GM21515 (cell line): ENCODE measurements around the gene SLC38A4.
"Not testable (repeated sequence)": the region's sequence is repeated elsewhere in the genome, so short reads cannot be mapped to it uniquely, and the experiment has no call there.

Experiments used
- ATAC-seq: cut with Tn5 transposase; IDR thresholded peaks from one replicate; pipeline ENCODE4 v1.9.1; 2021; ENCODE audit not compliant: unreplicated experiment

SLC38A4 gene

DNA sequence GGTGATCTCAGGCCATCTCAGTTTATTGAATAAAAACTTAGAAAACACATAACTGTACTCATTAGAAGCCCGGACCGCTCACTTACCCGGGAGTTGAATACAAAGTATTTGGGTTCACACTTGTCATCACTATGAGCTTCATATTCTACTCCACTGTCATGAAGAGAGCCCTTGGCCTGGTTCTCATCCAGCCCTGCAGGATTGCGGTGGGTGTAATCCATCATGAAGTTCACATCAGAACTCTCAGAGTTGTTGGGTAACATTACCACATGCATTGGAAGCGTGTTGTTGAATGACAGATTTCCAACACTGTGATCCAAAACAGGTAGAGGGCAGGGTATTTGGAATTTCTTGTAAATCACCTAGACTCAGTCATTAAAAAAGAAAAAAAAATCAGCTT, 47.4 kb downstream of the SLC38A4 start:
- ATAC-seq = no peak

GRCh38 chr12:46777587-46777986, 48.2 kb downstream of the SLC38A4 start:
- no peak for ATAC-seq

DNA sequence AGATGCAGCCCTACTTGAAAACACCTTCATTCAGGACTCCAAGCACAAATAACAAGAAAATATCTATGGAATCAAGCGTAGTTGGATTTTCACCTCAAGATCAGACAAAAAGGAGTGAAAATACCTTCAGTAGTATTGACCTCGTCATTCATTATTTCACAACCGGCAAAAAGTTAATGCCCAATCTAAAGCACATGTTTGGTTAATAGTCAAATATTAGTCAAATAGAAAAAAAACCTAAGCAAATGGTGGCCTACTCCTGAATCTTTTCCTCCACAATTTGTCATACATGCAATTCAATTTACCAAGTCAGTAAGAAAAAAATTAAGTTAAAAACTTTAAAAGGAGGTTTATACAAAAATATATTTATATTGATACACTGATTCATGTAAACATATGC, 50.0 kb downstream of the SLC38A4 start:
- ATAC-seq = no peak

DNA sequence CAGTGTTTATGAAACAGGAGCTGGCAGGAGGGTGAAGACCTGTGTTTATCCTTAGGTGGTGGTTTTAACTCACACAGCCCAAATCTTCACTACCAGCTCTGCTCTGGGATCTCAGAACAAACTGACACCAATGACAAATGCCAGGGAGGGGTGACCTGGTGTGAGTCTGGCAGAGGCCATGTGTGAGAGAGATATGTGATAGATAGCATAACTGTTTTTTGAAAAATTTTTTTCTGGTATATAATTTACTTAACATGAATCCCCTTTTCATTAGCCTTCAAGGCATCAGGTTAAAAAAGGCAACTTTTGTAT, 51.5 kb downstream of the SLC38A4 start:
- no peak for ATAC-seq

DNA sequence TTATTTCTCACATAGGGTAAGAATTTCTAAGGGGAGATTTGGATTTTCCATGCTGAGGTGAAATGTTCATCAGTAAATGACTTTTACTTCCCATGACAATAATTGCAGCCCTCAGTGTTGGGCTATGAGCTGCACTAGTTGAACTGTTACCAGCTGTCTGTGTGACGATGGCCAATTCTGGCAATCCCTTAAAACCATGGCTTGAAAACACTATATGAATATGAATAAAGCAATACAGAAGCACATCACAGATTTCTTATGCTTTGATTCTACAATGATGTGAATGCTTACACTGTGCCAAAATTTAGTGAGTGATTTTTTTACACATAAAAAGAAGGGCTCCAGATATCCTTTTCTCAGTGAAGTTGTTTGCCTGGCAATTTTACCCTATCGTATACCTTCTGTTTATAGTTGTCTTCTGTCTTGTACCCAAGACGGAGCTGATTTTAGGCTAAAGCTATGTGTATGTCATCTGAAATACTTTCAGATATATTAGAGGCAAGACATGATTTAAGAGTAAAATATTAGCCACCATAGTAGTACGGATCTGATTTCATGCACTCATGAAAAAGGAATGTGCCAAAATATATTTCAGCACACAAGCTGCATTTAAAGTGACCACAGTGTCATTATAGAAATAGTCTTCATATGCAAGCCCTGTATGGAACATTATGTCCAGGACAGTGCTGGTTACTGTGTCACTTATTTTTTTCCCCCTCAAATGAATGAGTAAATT, 52.0 kb downstream of the SLC38A4 start:
- ATAC-seq = no peak

GRCh38 chr12:46771268-46771827, 54.4 kb downstream of the SLC38A4 start:
- no peak for ATAC-seq

- no peak for ATAC-seq
Measured at GRCh38 chr12:46770501-46771183, 55.2 kb downstream of the SLC38A4 start.

DNA sequence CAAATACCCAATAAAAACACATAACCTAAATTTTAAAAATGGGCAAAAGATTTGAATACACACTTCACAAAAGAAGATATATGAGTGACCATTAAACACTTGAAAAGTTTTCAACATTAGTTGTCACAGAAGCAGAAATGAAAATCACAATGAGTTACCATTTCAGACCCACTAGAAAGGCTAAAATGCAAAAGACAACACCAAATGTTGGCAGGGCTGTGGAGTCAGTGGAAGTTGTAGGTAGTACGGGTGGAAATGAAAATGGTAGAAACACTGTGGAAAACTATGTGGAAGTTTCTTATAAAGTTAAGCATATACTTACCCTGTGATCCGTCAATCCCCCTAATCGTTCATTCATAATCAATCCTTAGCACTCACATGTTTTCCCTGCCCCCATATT, 61.8 kb downstream of the SLC38A4 start:
- no peak for ATAC-seq

DNA sequence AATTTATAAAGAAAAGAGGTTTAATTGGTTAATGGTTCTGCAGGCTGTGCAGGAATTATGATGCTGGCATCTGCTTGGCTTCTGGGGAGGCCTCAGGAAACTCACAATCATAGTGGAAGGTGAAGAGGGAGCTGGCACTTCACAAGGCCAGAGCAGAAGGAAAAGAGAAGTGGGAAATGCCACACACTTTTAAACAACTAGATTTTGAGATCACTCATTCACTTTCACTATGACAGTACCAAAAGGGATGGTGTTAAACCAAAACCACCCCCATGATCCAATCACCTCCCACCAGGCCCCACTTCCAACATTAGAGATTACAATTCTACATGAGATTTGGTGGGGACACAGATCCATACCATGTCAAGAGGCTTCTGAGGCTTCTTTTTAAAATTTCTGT, 62.6 kb downstream of the SLC38A4 start:
- no peak for ATAC-seq

- ATAC-seq = no peak
Measured at GRCh38 chr12:46754550-46754949, 71.2 kb downstream of the SLC38A4 start.

DNA sequence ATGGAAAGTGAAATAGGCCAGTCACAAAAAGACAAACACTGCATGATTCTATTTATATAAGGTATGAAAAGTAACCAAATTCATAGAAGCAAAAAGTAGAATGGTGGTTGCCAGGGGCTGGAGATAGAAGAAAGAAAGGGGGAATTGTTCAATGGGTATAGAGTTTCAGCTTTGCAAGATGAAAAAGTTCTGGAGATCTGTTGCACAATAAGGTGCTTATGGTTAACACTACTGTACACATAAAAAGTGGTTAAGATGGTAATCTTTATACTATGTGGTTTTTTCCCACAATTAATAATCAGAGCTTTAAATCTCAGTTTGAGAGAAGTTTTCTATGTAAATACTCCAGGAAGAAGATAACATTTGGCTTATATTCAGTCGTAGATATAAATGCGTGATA, 73.4 kb downstream of the SLC38A4 start:
- ATAC-seq = no peak

- no peak for ATAC-seq
Measured at GRCh38 chr12:46751173-46751572, 74.6 kb downstream of the SLC38A4 start.

DNA sequence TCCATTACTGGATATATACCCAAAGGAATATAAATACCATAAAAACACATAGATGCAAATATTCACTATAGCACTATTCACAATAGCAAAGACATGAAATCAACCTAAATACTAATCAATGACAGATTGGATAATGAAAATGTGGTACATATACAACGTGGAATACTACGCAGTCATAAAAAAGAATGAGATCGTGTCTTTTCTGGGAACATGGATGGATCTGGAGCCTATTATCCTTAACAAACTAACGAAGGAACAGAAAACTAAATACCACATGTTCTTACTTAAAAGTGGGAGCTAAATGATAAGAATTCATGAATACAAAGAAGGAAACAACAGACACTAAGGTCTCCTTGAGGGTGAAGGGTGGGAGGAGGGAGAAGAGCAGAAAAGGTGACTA, 76.5 kb downstream of the SLC38A4 start:
- no peak for ATAC-seq

GRCh38 chr12:46744283-46744682, 81.5 kb downstream of the SLC38A4 start:
- ATAC-seq = no peak

DNA sequence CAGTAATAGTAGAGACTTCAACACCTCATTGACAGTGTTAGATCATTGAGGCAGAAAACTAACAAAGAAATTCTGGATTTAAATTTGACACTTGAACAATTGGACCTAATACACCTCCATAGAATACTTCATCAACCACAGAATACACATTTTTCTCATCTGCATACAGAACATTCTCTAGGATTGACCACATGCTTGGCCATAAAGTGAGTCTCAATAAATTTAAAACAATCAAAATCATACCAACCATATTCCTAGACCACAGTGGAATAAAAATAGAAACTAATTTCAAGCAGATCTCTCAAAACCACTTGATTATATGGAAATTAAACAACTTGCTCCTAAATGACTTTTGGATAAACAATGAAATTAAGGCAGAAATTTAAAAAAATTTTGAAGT, 82.3 kb downstream of the SLC38A4 start:
- ATAC-seq = no peak

DNA sequence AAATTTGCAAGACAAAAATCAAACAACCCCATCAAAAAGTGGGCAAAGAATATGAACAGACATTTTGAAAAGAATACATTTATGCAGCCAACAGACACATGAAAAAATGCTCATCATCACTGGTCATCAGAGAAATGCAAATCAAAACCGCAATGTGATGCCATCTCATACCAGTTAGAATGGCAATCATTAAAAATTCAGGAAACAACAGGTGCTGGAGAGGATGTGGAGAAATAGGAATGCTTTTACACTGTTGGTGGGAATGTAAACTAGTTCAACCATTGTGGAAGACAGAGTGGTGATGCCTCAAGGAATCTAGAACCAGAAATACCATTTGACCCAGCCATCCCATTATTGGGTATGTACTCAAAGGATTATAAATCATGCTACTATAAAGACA, 83.5 kb downstream of the SLC38A4 start:
- ATAC-seq = not testable (repeated sequence)

DNA sequence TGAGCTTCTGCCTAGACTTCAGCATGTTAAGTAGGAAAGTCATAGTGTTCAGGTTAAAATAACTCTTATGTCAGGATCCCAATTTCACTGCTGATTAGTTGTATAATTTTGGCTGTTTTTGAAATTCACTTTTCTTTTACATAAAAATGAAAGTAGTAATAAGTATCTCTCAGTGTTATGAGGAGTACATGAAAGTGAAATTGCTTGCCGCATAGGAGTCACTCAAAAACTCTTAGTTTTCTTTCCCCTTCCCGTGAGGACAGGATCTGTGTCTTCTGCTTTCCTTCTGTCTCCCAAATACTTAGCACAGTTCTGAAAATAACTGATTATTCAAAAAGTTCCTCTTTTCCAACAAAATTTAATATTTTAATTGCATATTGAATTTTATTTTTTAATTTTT, 100.5 kb downstream of the SLC38A4 start:
- ATAC-seq = no peak

- ATAC-seq = no peak
Measured at GRCh38 chr12:46723629-46724419, 102.0 kb downstream of the SLC38A4 start.

DNA sequence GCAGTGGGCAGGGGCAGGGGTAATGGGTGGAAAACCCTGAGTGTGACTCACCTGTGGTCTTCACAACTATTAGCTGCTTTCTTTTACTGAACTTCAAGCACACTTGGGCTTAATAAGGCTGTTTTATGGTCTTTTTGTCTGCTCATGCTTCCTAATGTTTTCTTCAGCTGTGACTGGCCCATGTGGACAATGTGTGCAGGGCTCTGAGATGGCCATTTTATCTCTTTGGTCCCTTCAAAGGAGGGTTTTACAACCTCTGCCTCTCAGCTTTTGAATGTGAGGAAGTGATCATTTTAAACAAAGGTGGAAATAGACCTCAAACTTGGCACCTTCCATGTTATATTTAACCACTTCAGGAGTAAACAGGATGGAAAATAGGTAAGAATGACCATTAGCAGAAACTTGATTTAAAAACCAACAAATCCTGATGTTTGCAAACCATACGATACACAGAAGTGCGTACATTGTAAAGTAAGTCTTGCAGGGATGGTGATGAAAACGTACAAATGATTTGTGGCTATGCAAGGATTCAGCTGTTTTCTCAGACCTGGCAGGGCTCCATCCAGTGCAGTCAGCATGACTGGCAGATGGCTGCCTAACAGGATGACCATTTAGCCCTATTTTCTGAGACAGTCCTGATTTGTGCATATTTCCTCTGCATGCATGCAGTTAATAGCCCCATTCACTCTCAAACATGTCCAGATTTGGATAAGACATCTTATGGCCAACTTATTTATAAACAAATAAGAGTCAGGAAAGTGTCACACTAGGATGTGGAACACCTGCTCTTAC, 103.2 kb downstream of the SLC38A4 start:
- ATAC-seq = no peak

- ATAC-seq = no peak
Measured at GRCh38 chr12:46718495-46718894, 107.3 kb downstream of the SLC38A4 start.

- ATAC-seq = no peak
Measured at GRCh38 chr12:46717868-46718267, 107.9 kb downstream of the SLC38A4 start.
